Kidney (tissue), 14 donors: ENCODE results near the gene ZNF331. TPM values are rescaled to one million over a fixed set of nuclear protein-coding genes. Genes with fewer than 3 reads are reported as not detected.
A peak's percentile ranks its signal among the peaks of the same experiment; 100 is the strongest.

Experiments used
- DNase-seq, 5 donors: peaks; one replicate each; pipeline ENCODE4 v3.0.0-alpha.2; 2013 to 2020
- FAIRE-seq: peaks from 2 replicates; lab custom pipeline; 2012; peaks lifted over from hg19 to GRCh38; lab: Jason Lieb, UNC
- H3K27ac ChIP-seq, 2 donors: one replicate each; pipeline ENCODE4 v1.7.0; 2013; ENCODE audit warnings: low read depth in 2 of 2, low read length in 2 of 2, inconsistent platforms in 1 of 2
- H3K27me3 ChIP-seq: one replicate; pipeline ENCODE4 v1.7.1; 2013; ENCODE audit warnings: low read length, inconsistent platforms; ENCODE audit not compliant: control insufficient read depth, insufficient read depth
- H3K36me3 ChIP-seq, 3 donors: one replicate each; pipeline versions ENCODE4 v1.7.0 to v1.7.1; 2013; ENCODE audit warnings: low read length in 3 of 3, control low read depth in 1 of 3, inconsistent platforms in 1 of 3; ENCODE audit not compliant: insufficient read depth in 3 of 3, control insufficient read depth in 2 of 3
- H3K4me1 ChIP-seq, 3 donors: one replicate each; pipeline versions ENCODE4 v1.7.0 to v1.7.1; 2013; ENCODE audit warnings: low read length in 3 of 3, inconsistent platforms in 1 of 3, low read depth in 1 of 3; ENCODE audit not compliant: control insufficient read depth in 2 of 3, insufficient read depth in 2 of 3
- H3K4me3 ChIP-seq, 3 donors: one replicate each; pipeline versions ENCODE4 v1.7.0 to v1.8.1; 2013; ENCODE audit warnings: low read length in 3 of 3, control low read depth in 1 of 3, inconsistent platforms in 1 of 3
- H3K9ac ChIP-seq, 3 donors: one replicate each; pipeline versions ENCODE4 v1.7.0 to v1.7.1; 2013; ENCODE audit warnings: low read length in 3 of 3, control low read depth in 1 of 3, inconsistent platforms in 1 of 3
- H3K9me3 ChIP-seq, 3 donors: one replicate each; pipeline versions ENCODE4 v1.7.0 to v1.7.1; 2013; ENCODE audit warnings: low read length in 3 of 3, control low read depth in 1 of 3, inconsistent platforms in 1 of 3; ENCODE audit not compliant: control insufficient read depth in 2 of 3, insufficient read depth in 1 of 3
- intact Hi-C: fragments of 100-400 bp; cut with DNase I; formaldehyde crosslinking; loops from one replicate; pipeline ENCODE4 v1.11.1; 2022
- polyA plus RNA-seq: library from polyadenylated mRNA; stranded (reverse); fragments of 350-450 nt; fragmentation: Illumina TruSeq; extraction: RNeasy Lipid Tissue Mini Kit (QIAGEN cat#74804); gene quantifications from one replicate; pipeline ENCODE4 v1.2.3, GENCODE V29; 2014; ENCODE audit warnings: low read depth, low replicate concordance; ENCODE audit not compliant: insufficient read depth
- total RNA-seq: library from RNA; stranded (reverse); fragmentation: NEBNext Ultra II Directional; extraction: Animal tissue kit (Norgen Biotek cat#: 25700); gene quantifications from one replicate; pipeline ENCODE4 v1.2.1, GENCODE V29; 2021
- TF ChIP-seq, protein P1 (sequence below): IDR thresholded peaks from 3 replicates; pipeline ENCODE4 v1.5.1; 2012; ENCODE audit warnings: mild to moderate bottlenecking, moderate library complexity, borderline replicate concordance; ENCODE audit not compliant: insufficient read depth; ENCODE audit errors: extremely low read depth
- donor health status: control.
- donor health status: control.
- donor health status: control.
- donor health status: control.
- donor health status: control.
- donor health status: DM: yes; HTN: yes; CAD: no.
- donor health status: Normal renal cell carcinoma (clear cell type).

ZNF331 gene
- total and polyA plus RNA-seq, 2 donors from 2014 or later, result 6.5 to 22.3 TPM

DNA sequence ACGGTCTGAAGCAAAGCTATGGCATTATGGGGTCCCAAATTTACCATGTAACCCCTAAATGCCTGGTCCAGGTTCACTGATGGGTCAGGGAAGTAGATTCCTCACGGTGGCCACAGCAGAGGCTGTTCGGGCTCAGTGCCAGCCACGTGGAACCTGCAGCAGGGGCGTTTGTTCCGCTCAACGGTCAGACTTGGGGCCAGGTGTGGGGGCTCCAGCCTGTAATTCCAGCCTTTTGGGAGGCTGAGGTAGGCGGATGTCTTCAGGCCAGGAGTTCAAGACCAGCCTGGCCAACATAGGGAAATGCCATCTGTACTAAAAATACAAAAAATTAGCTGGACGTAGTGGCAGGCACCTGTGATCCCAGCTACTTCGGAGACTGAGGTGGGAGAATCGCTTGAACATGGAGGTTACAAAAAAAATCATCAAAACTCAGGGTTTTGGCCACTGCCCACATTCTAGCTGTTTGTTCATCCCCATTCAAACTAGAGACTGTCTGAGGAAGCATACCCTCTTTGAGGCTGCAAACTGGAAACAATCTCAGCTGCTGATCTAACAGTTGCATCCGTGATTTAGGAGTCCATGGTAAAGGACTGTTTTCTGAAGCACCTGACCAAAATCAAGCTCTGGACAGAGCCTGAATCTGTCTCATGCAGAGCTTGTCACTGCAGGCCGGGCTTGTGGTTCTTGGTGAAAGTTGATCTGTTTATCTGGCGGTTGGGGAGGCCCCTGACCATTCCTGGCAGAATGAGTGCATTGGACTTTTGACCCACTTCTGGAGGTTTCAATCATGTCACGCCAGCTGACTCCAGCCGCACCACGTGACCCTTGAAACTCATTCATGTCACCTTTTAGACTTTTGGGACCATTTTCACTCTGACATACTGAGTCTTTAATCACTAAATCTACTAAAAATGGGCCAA is 30.2 kb upstream of the ZNF331 start:
- no peak overlapping the region for H3K9ac ChIP-seq
- peak in 4 of 5 donors; percentile 79 to 87 (median 82) for DNase-seq
- TF ChIP-seq, protein P1, sequence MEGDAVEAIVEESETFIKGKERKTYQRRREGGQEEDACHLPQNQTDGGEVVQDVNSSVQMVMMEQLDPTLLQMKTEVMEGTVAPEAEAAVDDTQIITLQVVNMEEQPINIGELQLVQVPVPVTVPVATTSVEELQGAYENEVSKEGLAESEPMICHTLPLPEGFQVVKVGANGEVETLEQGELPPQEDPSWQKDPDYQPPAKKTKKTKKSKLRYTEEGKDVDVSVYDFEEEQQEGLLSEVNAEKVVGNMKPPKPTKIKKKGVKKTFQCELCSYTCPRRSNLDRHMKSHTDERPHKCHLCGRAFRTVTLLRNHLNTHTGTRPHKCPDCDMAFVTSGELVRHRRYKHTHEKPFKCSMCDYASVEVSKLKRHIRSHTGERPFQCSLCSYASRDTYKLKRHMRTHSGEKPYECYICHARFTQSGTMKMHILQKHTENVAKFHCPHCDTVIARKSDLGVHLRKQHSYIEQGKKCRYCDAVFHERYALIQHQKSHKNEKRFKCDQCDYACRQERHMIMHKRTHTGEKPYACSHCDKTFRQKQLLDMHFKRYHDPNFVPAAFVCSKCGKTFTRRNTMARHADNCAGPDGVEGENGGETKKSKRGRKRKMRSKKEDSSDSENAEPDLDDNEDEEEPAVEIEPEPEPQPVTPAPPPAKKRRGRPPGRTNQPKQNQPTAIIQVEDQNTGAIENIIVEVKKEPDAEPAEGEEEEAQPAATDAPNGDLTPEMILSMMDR, result no peak
- no peaks in the 10 kb centered on the region for H3K36me3 ChIP-seq
- no peak overlapping the region for H3K27ac ChIP-seq
- peaks cover 0 to 2% (median 0%) of the 10 kb centered on the region in 3 donors for H3K4me1 ChIP-seq
- no peaks in the 10 kb centered on the region for H3K9me3 ChIP-seq
- no peak overlapping the region for H3K4me3 ChIP-seq
- H3K27me3 ChIP-seq, result no peaks in the 10 kb centered on the region
- intact Hi-C loops, result no loop called here
- FAIRE-seq, result no peak

DNA sequence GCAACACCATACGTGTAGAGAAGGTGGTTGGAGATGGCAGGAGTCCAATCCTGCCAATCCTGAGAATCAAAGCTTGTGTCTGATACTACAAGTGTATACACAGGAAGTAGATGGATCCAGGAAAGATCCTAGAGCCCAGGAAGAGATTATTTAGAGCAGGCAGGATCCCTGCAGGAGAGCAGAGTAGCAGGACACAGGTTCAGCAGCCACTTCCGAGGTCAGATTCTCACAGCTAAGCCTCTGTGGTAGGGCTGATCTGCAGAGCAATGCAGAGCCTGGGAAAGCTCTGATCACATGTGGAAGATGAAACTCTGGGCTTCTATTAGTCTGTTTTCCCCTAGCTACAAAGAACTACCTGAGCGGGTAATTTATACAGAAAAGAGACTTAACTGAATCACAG is 28.5 kb upstream of the ZNF331 start:
- H3K9me3 ChIP-seq, result no peaks in the 10 kb centered on the region
- H3K36me3 ChIP-seq, result no peaks in the 10 kb centered on the region
- H3K27ac ChIP-seq, result no peak overlapping the region
- no peak overlapping the region for H3K4me3 ChIP-seq
- FAIRE-seq (no peak), DNase-seq (no peak)
- H3K9ac ChIP-seq, result no peak overlapping the region
- peaks cover 0 to 2% (median 0%) of the 10 kb centered on the region in 3 donors for H3K4me1 ChIP-seq
- TF ChIP-seq, protein P1, result no peak
- H3K27me3 ChIP-seq, result no peaks in the 10 kb centered on the region
- intact Hi-C loops, result no loop called here

DNA sequence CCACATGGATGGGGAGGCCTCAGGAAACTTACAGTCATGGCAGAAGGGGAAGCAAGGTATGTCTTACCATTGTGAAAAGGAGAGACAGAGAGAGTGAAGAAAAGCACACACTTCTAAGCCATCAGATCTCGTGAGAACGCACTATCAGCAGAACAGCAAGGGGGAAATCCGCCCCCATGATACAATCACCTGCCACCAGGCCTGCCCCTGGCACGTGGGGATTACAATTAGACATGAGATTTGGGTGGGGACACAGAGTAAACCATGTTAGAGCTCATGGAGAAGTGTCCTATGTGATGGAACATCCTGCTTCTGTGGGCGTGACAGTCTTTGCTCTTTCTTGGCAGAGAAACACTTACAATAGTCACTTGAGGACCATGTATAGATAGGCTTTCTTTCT is 28.1 kb upstream of the ZNF331 start:
- Histone ChIP-seq H3K27me3 (no peaks in the 10 kb centered on the region), H3K4me1 (peaks cover 0 to 2% (median 0%) of the 10 kb centered on the region in 3 donors), H3K4me3 (no peak overlapping the region), H3K36me3 (no peaks in the 10 kb centered on the region), H3K9me3 (no peaks in the 10 kb centered on the region), H3K27ac (no peak overlapping the region), H3K9ac (no peak overlapping the region)
- TF ChIP-seq, protein P1, result no peak
- intact Hi-C loops, result no loop called here
- FAIRE-seq (no peak), DNase-seq (no peak)
